GM19397 (cell line): Measurements from ENCODE around the gene GNAT2.

Experiments used
- ATAC-seq: cut with Tn5 transposase; IDR thresholded peaks from one replicate; pipeline ENCODE4 v1.9.1; 2021; ENCODE audit warnings: mild to moderate bottlenecking, moderate library complexity; ENCODE audit not compliant: unreplicated experiment

Gene GNAT2

DNA sequence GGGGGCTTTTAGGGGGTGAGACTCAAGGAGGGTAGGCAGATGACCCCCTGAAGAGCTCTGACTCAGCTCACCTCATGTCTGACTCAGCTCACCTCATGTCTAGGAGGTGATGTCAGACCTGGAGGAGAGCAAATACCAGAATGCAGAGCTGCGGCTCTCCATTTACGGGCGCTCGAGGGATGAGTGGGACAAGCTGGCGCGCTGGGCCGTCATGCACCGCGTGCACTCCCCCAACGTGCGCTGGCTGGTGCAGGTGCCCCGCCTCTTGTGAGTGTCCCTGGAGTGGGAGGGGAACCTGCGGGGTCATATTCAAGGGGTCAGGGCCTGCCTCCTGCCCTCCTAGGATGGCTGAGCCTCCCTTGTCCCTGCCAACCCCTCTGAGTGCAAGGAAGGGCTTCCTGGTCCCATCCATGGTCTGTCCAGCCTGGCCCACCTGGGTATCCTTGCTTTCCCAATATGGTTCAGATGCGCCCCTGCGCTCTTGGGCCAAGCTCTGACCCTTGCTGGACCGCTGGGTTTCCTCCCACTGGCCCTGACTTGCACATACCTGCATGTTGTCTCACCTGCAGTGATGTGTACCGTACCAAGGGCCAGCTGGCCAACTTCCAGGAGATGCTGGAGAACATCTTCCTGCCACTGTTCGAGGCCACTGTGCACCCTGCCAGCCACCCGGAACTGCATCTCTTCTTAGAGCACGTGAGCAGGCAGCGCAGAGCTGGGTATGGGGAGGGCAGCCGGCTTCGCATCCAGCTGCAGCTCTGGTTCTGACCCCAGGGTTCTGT, 9.3 kb upstream of the GNAT2 start:
- ATAC-seq: no peak

GRCh38 chr1:109627692-109628399, 8.4 kb upstream of the GNAT2 start:
- ATAC-seq: no peak

GRCh38 chr1:109626682-109627408, 7.4 kb upstream of the GNAT2 start:
- no peak for ATAC-seq

GRCh38 chr1:109625601-109626560, 6.5 kb upstream of the GNAT2 start:
- no peak for ATAC-seq

DNA sequence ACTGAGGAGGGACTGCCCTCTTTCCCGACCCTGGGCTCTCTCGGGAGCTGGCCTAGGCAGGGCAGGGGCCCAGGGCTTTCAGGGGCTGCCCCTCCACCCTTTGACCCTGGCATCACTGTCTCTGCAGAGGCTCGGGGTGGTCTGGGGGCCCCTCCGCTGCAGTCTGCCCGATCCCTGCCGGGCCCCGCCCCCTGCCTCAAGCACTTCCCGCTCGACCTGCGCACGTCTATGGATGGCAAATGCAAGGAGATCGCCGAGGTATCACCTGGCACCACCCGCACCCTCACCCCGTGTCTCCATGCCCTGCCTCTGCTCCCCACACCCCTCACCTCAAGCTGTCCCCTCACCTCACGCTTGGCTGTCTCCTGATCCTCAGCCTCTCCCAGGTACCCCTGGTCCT, 5.8 kb upstream of the GNAT2 start:
- no peak for ATAC-seq

DNA sequence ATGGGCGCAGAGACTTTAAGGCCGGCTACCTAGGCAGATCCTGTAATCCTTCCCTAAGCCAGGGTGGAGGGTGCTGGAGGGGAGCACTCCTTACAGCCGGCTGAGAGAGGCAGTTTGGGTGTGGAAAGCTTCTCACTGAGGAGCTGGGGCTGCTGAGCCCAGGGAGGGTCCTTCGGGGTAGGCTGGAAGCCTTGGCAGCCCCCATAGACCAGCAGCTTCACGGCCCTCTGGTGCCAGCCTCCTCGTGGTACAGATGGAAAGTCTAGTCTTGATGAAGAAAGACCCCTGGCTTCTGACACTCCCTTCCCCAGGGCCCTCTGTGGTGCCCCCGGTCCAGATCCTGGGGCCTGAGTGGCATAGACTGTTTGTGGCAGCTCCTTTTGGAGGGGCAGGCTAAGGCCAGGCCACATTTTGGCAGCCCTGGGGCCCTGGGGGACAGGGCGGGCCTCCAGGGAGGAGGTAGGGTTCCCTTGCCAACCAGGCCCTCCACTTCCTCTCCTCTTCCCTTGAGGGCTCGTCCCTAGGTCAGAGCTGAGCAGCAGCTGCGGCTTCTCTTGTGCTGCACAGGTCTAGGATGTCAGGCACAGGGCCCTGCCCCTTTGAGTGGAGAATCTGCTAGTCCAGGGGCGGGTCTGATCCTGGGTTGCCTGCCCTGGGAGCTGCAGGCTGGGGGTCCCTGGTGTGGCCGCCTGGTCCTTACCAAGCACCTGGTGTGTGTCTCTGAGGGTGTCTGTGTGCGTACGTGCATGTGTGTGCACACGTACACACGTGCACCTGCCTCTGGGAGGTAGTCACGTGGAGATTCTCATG, 5.0 kb upstream of the GNAT2 start:
- no peak for ATAC-seq

- ATAC-seq: no peak
These were observed 4.3 kb upstream of the GNAT2 start for GRCh38 chr1:109623601-109624161.

- ATAC-seq: no peak
These were observed 3.5 kb upstream of the GNAT2 start for GRCh38 chr1:109622895-109623294.

GRCh38 chr1:109622137-109622892, 2.9 kb upstream of the GNAT2 start:
- no peak for ATAC-seq

DNA sequence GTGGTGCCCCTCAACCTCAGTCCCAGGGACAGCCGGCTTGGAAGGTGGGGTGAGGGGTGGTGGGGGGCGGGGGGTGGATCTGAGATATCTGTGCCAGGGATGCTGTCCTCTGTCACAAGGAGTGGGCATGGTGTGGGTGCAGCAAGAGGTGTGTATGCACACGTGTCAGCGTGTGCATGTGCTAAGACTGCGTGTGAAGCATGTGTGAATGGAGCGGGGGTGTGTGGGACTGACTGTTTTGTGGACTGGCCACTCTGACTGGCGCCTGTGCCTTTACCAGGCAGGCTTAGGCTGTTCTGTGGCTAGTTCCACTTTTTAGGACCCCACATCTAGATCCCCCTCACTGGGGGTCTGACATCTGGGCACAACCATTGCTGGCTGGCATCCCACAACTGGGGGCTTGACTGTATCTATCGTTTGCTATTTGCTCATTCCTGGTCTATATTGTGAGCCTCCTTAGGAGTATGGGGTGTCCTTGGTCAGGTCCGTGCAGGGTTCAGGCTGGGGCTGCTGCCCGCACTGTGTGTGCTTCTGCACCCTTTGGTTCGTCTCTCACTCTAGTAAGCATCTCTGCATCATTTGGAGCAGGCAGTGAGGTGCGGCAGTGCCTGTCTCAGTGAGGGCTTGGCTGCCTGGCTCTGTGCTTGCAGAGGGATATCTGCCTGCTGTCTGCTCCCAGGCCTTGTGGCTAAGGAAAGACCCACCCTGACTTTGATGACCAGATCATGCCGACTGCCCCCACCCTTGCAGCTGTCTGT, 2.1 kb upstream of the GNAT2 start:
- no peak for ATAC-seq

- ATAC-seq: peak; percentile 61
These were observed 1.4 kb upstream of the GNAT2 start for GRCh38 chr1:109620841-109621286.

GRCh38 chr1:109620401-109620791, 980 bp upstream of the GNAT2 start:
- peak; percentile 2 for ATAC-seq

- ATAC-seq: no peak
These were observed 498 bp downstream of the GNAT2 start for GRCh38 chr1:109618661-109619575.

GRCh38 chr1:109617291-109617801, 2.1 kb downstream of the GNAT2 start:
- no peak for ATAC-seq

DNA sequence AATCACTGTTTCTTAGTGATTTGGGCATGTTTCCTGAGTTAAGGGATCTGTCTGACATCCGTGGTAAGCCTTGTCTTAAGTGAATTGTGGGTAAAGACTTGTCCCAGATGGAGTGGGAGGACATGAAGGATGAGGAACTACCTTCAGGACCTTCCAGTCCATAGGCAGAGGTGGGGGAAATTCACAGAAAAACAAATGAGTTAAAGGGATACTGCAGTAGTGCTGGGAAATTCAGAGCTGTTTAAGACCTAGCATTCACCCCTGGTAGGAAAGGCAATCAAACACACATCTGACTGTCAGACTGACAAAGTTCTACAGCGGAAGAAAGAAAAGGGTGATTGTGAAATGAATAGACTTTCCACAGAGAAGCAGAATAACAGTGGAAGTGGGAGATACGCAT, 3.0 kb downstream of the GNAT2 start:
- no peak for ATAC-seq

GRCh38 chr1:109615879-109616278, 3.5 kb downstream of the GNAT2 start:
- ATAC-seq: no peak
